CD4-positive, alpha-beta memory T cell (primary cell): ENCODE results near the gene CPEB3. TPM values are rescaled to one million over a fixed set of nuclear protein-coding genes. Genes with fewer than 3 reads are reported as not detected.
A peak's percentile ranks its signal among the peaks of the same experiment; 100 is the strongest.

Source experiments
- CTCF ChIA-PET: fragments of 350-600 bp; sonication (Branson Sonifier 250); formaldehyde crosslinking; loops from one replicate; lab custom pipeline; 2021; ENCODE audit warnings: inconsistent platforms; ENCODE audit not compliant: partially characterized antibody; lab: Charles Lee
- POLR2A ChIA-PET: fragments of 350-600 bp; sonication (Branson Sonifier 250); formaldehyde crosslinking; loops from one replicate; lab custom pipeline; 2021; ENCODE audit not compliant: partially characterized antibody; lab: Charles Lee
- DNase-seq, 5 donors: peaks; one replicate each; pipeline versions ENCODE4 v3.0.0 to v3.0.0-alpha.2; 2020 to 2022; ENCODE audit warnings: mixed read lengths in 1 of 5
- H3K27ac ChIP-seq: one replicate; pipeline ENCODE4 v1.7.0; 2013; ENCODE audit warnings: low read depth, low read length
- H3K27me3 ChIP-seq: 2 replicates; pipeline ENCODE4 v1.7.0; 2013; ENCODE audit warnings: mild to moderate bottlenecking, low read length, moderate library complexity; ENCODE audit not compliant: insufficient read depth
- H3K36me3 ChIP-seq: 2 replicates; pipeline ENCODE4 v1.7.0; 2013; ENCODE audit warnings: mild to moderate bottlenecking, low read length, moderate library complexity; ENCODE audit not compliant: insufficient read depth
- H3K4me1 ChIP-seq: 2 replicates; pipeline ENCODE4 v1.7.0; 2013; ENCODE audit warnings: mild to moderate bottlenecking, low read length, moderate library complexity; ENCODE audit not compliant: insufficient read depth
- H3K4me3 ChIP-seq, 2 donors: one replicate each; pipeline ENCODE4 v1.7.0; 2013; ENCODE audit warnings: low read length in 2 of 2, mild to moderate bottlenecking in 1 of 2
- H3K9me3 ChIP-seq, 2 donors: one replicate each; pipeline ENCODE4 v1.7.0; 2013; ENCODE audit warnings: low read length in 2 of 2, control low read depth in 1 of 2; ENCODE audit not compliant: control insufficient read depth in 1 of 2
- H3K27ac Mint-ChIP-seq, 7 donors: one replicate each; pipeline ENCODE4 v1.8.0; 2020 to 2021; ENCODE audit warnings: mixed read lengths in 7 of 7, mild to moderate bottlenecking in 6 of 7, inconsistent platforms in 3 of 7, moderate library complexity in 3 of 7
- H3K27me3 Mint-ChIP-seq, 2 donors: one replicate each; pipeline ENCODE4 v1.8.0; 2020 to 2021; ENCODE audit warnings: mixed read lengths in 2 of 2
- H3K36me3 Mint-ChIP-seq, 2 donors: one replicate each; pipeline ENCODE4 v1.8.0; 2020 to 2021; ENCODE audit warnings: mixed read lengths in 2 of 2, inconsistent platforms in 1 of 2, mild to moderate bottlenecking in 1 of 2
- H3K4me1 Mint-ChIP-seq, 4 donors: one replicate each; pipeline ENCODE4 v1.8.0; 2020 to 2021; ENCODE audit warnings: mixed read lengths in 4 of 4, mild to moderate bottlenecking in 1 of 4
- H3K4me3 Mint-ChIP-seq, 8 donors: one replicate each; pipeline ENCODE4 v1.8.0; 2020 to 2021; ENCODE audit warnings: mixed read lengths in 8 of 8, mild to moderate bottlenecking in 7 of 8, moderate library complexity in 6 of 8, inconsistent platforms in 3 of 8
- H3K9me3 Mint-ChIP-seq, 8 donors: one replicate each; pipeline ENCODE4 v1.8.0; 2020 to 2021; ENCODE audit warnings: mixed read lengths in 8 of 8, mild to moderate bottlenecking in 5 of 8, inconsistent platforms in 3 of 8, moderate library complexity in 1 of 8
- intact Hi-C: fragments of 100-400 bp; cut with micrococcal nuclease; formaldehyde crosslinking; loops from one replicate; pipeline ENCODE4 v1.15.1; 2023
- polyA plus RNA-seq, 2 donors: library from polyadenylated mRNA; unstranded; fragments of 300-500 nt; fragmentation: Illumina TruSeq; gene quantifications; one replicate each; pipeline ENCODE4 v1.2.3, GENCODE V29; 2021
- total RNA-seq, 2 experiments: library from RNA; stranded (reverse); gene quantifications; one replicate each; pipeline ENCODE4 v1.2.3, GENCODE V29; 2021

The CPEB3 gene
- total and polyA plus RNA-seq, 4 experiments from 2014 or later = 0.88 to 3.8 (median 2.4) TPM

GRCh38 chr10:92156874-92157773 is 133.8 kb downstream of the CPEB3 start:
- Mint-ChIP-seq H3K4me1 (no peaks in the 10 kb centered on the region), H3K27me3 (no peaks in the 10 kb centered on the region), H3K27ac (no peak overlapping the region), H3K9me3 (no peaks in the 10 kb centered on the region), H3K36me3 (peaks cover 0 to 7% of the 10 kb centered on the region in 2 donors), H3K4me3 (no peak overlapping the region)
- no peak for DNase-seq
- CTCF ChIA-PET = no interaction called here
- no peak overlapping the region for H3K4me3 ChIP-seq
- POLR2A ChIA-PET = no interaction called here
- H3K9me3 ChIP-seq = no peaks in the 10 kb centered on the region
- intact Hi-C loops = no loop called here
- H3K4me1 ChIP-seq = no peaks in the 10 kb centered on the region
- no peaks in the 10 kb centered on the region for H3K36me3 ChIP-seq
- H3K27me3 ChIP-seq = no peaks in the 10 kb centered on the region
- H3K27ac ChIP-seq = no peak overlapping the region

GRCh38 chr10:92150823-92151222 is 140.1 kb downstream of the CPEB3 start:
- ChIA-PET CTCF (no interaction called here), POLR2A (no interaction called here)
- H3K9me3 Mint-ChIP-seq = no peaks in the 10 kb centered on the region
- no peaks in the 10 kb centered on the region for H3K27me3 Mint-ChIP-seq
- no peak overlapping the region for H3K27ac Mint-ChIP-seq
- peaks cover 4 to 9% (median 8%) of the 10 kb centered on the region in 4 donors for H3K4me1 Mint-ChIP-seq
- no peaks in the 10 kb centered on the region for H3K4me1 ChIP-seq
- no peaks in the 10 kb centered on the region for H3K36me3 Mint-ChIP-seq
- H3K36me3 ChIP-seq = no peaks in the 10 kb centered on the region
- H3K4me3 ChIP-seq = no peak overlapping the region
- DNase-seq = no peak
- H3K9me3 ChIP-seq = no peaks in the 10 kb centered on the region
- no peak overlapping the region for H3K27ac ChIP-seq
- H3K27me3 ChIP-seq = no peaks in the 10 kb centered on the region
- H3K4me3 Mint-ChIP-seq = no peak overlapping the region
- intact Hi-C loops = no loop called here

- H3K36me3 ChIP-seq = no peaks in the 10 kb centered on the region
- DNase-seq = no peak
- intact Hi-C loops = no loop called here
- no peaks in the 10 kb centered on the region for H3K9me3 ChIP-seq
- Mint-ChIP-seq H3K4me3 (no peak overlapping the region), H3K27ac (no peak overlapping the region), H3K4me1 (peaks cover 8 to 13% (median 11%) of the 10 kb centered on the region in 4 donors), H3K27me3 (no peaks in the 10 kb centered on the region), H3K9me3 (no peaks in the 10 kb centered on the region), H3K36me3 (peaks cover 0 to 1% of the 10 kb centered on the region in 2 donors)
- CTCF ChIA-PET = interaction anchor here (0.6 kb wide), 1 partner anchor 37 kb away, joined by 3 read pairs; no protein-coding TSS in a partner anchor
- H3K27me3 ChIP-seq = no peaks in the 10 kb centered on the region
- no peaks in the 10 kb centered on the region for H3K4me1 ChIP-seq
- no peak overlapping the region for H3K4me3 ChIP-seq
- no peak overlapping the region for H3K27ac ChIP-seq
- POLR2A ChIA-PET = no interaction called here
Observed at GRCh38 chr10:92149261-92149660, 141.6 kb downstream of the CPEB3 start.

- Mint-ChIP-seq H3K27ac (peak overlapping the region in 2 of 7 donors; percentile 2 to 49), H3K27me3 (no peaks in the 10 kb centered on the region), H3K36me3 (peaks cover 4 to 14% of the 10 kb centered on the region in 2 donors), H3K4me3 (no peak overlapping the region), H3K4me1 (peaks cover 8 to 13% (median 11%) of the 10 kb centered on the region in 4 donors), H3K9me3 (peaks cover 0 to 2% (median 0%) of the 10 kb centered on the region in 8 donors)
- H3K4me1 ChIP-seq = no peaks in the 10 kb centered on the region
- CTCF ChIA-PET = no interaction called here
- H3K9me3 ChIP-seq = no peaks in the 10 kb centered on the region
- no peaks in the 10 kb centered on the region for H3K36me3 ChIP-seq
- H3K4me3 ChIP-seq = no peak overlapping the region
- POLR2A ChIA-PET = no interaction called here
- no peak for DNase-seq
- intact Hi-C loops = no loop called here
- H3K27ac ChIP-seq = no peak overlapping the region
- no peaks in the 10 kb centered on the region for H3K27me3 ChIP-seq
Observed at GRCh38 chr10:92146781-92147180, 144.1 kb downstream of the CPEB3 start.

GRCh38 chr10:92146107-92146506 is 144.8 kb downstream of the CPEB3 start:
- Histone ChIP-seq H3K9me3 (no peaks in the 10 kb centered on the region), H3K27ac (no peak overlapping the region), H3K36me3 (no peaks in the 10 kb centered on the region), H3K4me3 (no peak overlapping the region), H3K27me3 (no peaks in the 10 kb centered on the region), H3K4me1 (no peaks in the 10 kb centered on the region)
- Mint-ChIP-seq H3K27ac (peak overlapping the region in 1 of 7 donors; percentile 17), H3K9me3 (peaks cover 0 to 2% (median 0%) of the 10 kb centered on the region in 8 donors), H3K36me3 (peaks cover 4 to 14% of the 10 kb centered on the region in 2 donors), H3K4me3 (no peak overlapping the region), H3K4me1 (peaks cover 5 to 13% (median 11%) of the 10 kb centered on the region in 4 donors), H3K27me3 (no peaks in the 10 kb centered on the region)
- DNase-seq = no peak
- intact Hi-C loops = no loop called here
- ChIA-PET CTCF (no interaction called here), POLR2A (no interaction called here)

- H3K4me3 ChIP-seq = no peak overlapping the region
- H3K4me1 Mint-ChIP-seq = peaks cover 3 to 13% (median 11%) of the 10 kb centered on the region in 4 donors
- H3K9me3 ChIP-seq = no peaks in the 10 kb centered on the region
- ChIA-PET POLR2A (no interaction called here), CTCF (no interaction called here)
- peaks cover 0 to 5% (median 2%) of the 10 kb centered on the region in 8 donors for H3K9me3 Mint-ChIP-seq
- H3K27ac ChIP-seq = no peak overlapping the region
- no peaks in the 10 kb centered on the region for H3K4me1 ChIP-seq
- intact Hi-C loops = no loop called here
- H3K4me3 Mint-ChIP-seq = no peak overlapping the region
- H3K36me3 Mint-ChIP-seq = peaks cover 16 to 27% of the 10 kb centered on the region in 2 donors
- peak overlapping the region in 1 of 7 donors; percentile 6 for H3K27ac Mint-ChIP-seq
- no peak for DNase-seq
- no peaks in the 10 kb centered on the region for H3K36me3 ChIP-seq
- no peaks in the 10 kb centered on the region for H3K27me3 Mint-ChIP-seq
- H3K27me3 ChIP-seq = no peaks in the 10 kb centered on the region
Observed at GRCh38 chr10:92142949-92143348, 147.9 kb downstream of the CPEB3 start.

- no peak overlapping the region for H3K27ac ChIP-seq
Observed at GRCh38 chr10:92142512-92142911, 148.4 kb downstream of the CPEB3 start.

More at GRCh38 chr10:92142512-92142911, 148.4 kb downstream of the CPEB3 start:
- no peaks in the 10 kb centered on the region for H3K27me3 Mint-ChIP-seq
- POLR2A ChIA-PET = no interaction called here
- CTCF ChIA-PET = no interaction called here
- H3K4me1 Mint-ChIP-seq = peaks cover 3 to 13% (median 8%) of the 10 kb centered on the region in 4 donors
- H3K4me3 Mint-ChIP-seq = no peak overlapping the region
- Histone ChIP-seq H3K27me3 (no peaks in the 10 kb centered on the region), H3K4me1 (no peaks in the 10 kb centered on the region), H3K4me3 (no peak overlapping the region), H3K36me3 (no peaks in the 10 kb centered on the region), H3K9me3 (no peaks in the 10 kb centered on the region)
- intact Hi-C loops = no loop called here
- DNase-seq = no peak
- peak overlapping the region in 1 of 7 donors; percentile 10 for H3K27ac Mint-ChIP-seq
- H3K36me3 Mint-ChIP-seq = peaks cover 20 to 27% of the 10 kb centered on the region in 2 donors
- peaks cover 0 to 5% (median 2%) of the 10 kb centered on the region in 8 donors for H3K9me3 Mint-ChIP-seq
